Thyroid gland (tissue), 4 donors: ENCODE data around the gene POU3F3. TPM values are rescaled to one million over a fixed set of nuclear protein-coding genes. Genes with fewer than 3 reads are reported as not detected.

ENCODE experiments used
- DNase-seq, 2 donors: peaks; one replicate each; pipeline ENCODE4 v3.0.0-alpha.2; 2019
- H3K27ac ChIP-seq, 3 donors: fragments of 200-600 bp; sonication (generic); 1 replicate in 2 of 3; 2 replicates in 1 of 3; pipeline ENCODE4 v1.5.1; 2016 to 2019; ENCODE audit warnings: mild to moderate bottlenecking in 1 of 3, moderate library complexity in 1 of 3
- H3K27me3 ChIP-seq: fragments of 200-600 bp; sonication (generic); one replicate; pipeline ENCODE4 v1.5.1; 2019
- H3K36me3 ChIP-seq, 2 donors: fragments of 200-600 bp; sonication (generic); one replicate each; pipeline ENCODE4 v1.5.1; 2016 to 2019
- H3K4me1 ChIP-seq, 2 donors: fragments of 200-600 bp; sonication (generic); one replicate each; pipeline ENCODE4 v1.5.1; 2017 to 2019
- H3K4me3 ChIP-seq, 3 donors: fragments of 200-600 bp; sonication (generic); replicated peaks in 1 of 3; 1 replicate in 2 of 3; 2 replicates in 1 of 3; pipeline ENCODE4 v1.5.1; 2016; ENCODE audit warnings: mild to moderate bottlenecking in 1 of 3
- H3K9me3 ChIP-seq: fragments of 200-600 bp; sonication (generic); one replicate; pipeline ENCODE4 v1.5.1; 2017
- POLR2A ChIP-seq, 2 donors: fragments of 450-650 bp; IDR thresholded peaks; one replicate each; pipeline ENCODE4 v1.6.1; 2017; ENCODE audit warnings: antibody characterized with exemption in 2 of 2, mild to moderate bottlenecking in 2 of 2, moderate library complexity in 1 of 2
- WGBS, 2 donors: methylation state at CpG; one replicate each; pipeline ENCODE4 v1.1.5; 2017; 5-methylcytosine and 5-hydroxymethylcytosine counted together
- intact Hi-C: fragments of 100-400 bp; cut with DNase I; formaldehyde crosslinking; loops from one replicate; pipeline ENCODE4 v1.15.1; 2023
- small RNA-seq: library from RNA; depleted of rRNA; stranded (forward); fragments of <200 nt; gene quantifications from one replicate; pipeline ENCODE3, GENCODE V24; 2016
- total RNA-seq, 4 donors: library from RNA; depleted of rRNA; stranded (reverse); fragments of >200 nt; gene quantifications; one replicate each; pipeline ENCODE4 v1.2.3, GENCODE V29; 2016
- TF ChIP-seq, protein P1 (sequence below), 6 experiments: fragments of 200-600 bp in 3 of 6; fragments of 450-650 bp in 3 of 6; sonication (generic) in 3 of 6; IDR thresholded peaks; one replicate each; pipeline ENCODE4 v1.5.1; 2016 to 2019; ENCODE audit warnings: antibody characterized with exemption in 6 of 6, mild to moderate bottlenecking in 2 of 6, inconsistent platforms in 1 of 6, moderate library complexity in 1 of 6

The POU3F3 gene
- total RNA-seq, 4 donors from 2014 or later, result 0.22 TPM; not detected in 3

DNA sequence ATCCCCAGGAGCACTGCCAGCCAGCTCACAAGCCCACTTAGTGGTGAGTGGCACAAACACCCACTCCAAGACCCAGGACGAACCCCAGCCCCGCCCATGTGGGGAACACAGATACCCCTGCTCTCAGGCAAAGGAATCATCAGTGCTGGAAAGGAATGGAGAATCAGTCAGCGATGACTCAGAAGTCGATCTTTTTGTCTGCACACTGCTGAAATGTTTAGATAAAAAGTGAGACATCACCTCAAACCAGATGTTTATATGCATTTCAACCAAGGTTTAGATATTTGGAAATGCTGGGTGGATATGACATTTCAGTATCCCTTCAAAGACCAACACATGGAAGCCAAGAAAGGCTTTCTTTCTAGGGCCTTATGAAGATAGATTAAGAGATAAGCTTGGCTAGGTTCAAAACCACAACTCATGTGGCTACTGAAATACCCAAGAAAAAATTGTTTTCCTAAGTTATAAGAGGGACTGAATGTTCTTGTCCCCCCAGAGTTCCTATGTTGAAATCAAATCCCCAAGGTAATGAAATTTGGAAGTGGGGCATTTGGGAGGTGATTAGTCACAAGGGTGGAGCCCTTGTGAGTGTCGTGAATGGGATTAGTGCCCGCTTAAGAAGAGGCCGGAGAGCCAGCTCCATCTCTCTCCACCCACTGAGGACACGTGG lies 43.7 kb downstream of the POU3F3 start:
- Histone ChIP-seq H3K36me3 (no peaks in the 10 kb centered on the region), H3K27me3 (no peaks in the 10 kb centered on the region), H3K4me3 (no peak overlapping the region), H3K27ac (no peak overlapping the region), H3K9me3 (no peaks in the 10 kb centered on the region), H3K4me1 (no peaks in the 10 kb centered on the region)
- intact Hi-C loops, result no loop called here
- TF ChIP-seq POLR2A (IDR thresholded peaks at IDR 0.05), result no peak
- TF ChIP-seq, protein P1, sequence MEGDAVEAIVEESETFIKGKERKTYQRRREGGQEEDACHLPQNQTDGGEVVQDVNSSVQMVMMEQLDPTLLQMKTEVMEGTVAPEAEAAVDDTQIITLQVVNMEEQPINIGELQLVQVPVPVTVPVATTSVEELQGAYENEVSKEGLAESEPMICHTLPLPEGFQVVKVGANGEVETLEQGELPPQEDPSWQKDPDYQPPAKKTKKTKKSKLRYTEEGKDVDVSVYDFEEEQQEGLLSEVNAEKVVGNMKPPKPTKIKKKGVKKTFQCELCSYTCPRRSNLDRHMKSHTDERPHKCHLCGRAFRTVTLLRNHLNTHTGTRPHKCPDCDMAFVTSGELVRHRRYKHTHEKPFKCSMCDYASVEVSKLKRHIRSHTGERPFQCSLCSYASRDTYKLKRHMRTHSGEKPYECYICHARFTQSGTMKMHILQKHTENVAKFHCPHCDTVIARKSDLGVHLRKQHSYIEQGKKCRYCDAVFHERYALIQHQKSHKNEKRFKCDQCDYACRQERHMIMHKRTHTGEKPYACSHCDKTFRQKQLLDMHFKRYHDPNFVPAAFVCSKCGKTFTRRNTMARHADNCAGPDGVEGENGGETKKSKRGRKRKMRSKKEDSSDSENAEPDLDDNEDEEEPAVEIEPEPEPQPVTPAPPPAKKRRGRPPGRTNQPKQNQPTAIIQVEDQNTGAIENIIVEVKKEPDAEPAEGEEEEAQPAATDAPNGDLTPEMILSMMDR (IDR thresholded peaks at IDR 0.05), result no peak
- DNase-seq, result no peak
- 76 to 87% methylated on average over 8 of the region's 8 CpGs for WGBS, 2 donors

- TF ChIP-seq, protein P1 (IDR thresholded peaks at IDR 0.05), result no peak
- no peak for TF ChIP-seq POLR2A (IDR thresholded peaks at IDR 0.05)
- DNase-seq, result no peak
- intact Hi-C loops, result no loop called here
- H3K36me3 ChIP-seq, result no peaks in the 10 kb centered on the region
- H3K9me3 ChIP-seq, result no peaks in the 10 kb centered on the region
- no peak overlapping the region for H3K4me3 ChIP-seq
- H3K4me1 ChIP-seq, result no peaks in the 10 kb centered on the region
- no peak overlapping the region for H3K27ac ChIP-seq
- WGBS, 2 donors, result 82 to 91% methylated on average over 7 of the region's 7 CpGs
- H3K27me3 ChIP-seq, result no peaks in the 10 kb centered on the region
Observed at GRCh38 chr2:104900608-104901007, 46.7 kb downstream of the POU3F3 start.

GRCh38 chr2:104901037-104901881 lies 47.3 kb downstream of the POU3F3 start:
- no peak overlapping the region for H3K27ac ChIP-seq
- H3K4me1 ChIP-seq, result no peaks in the 10 kb centered on the region
- H3K4me3 ChIP-seq, result no peak overlapping the region
- H3K36me3 ChIP-seq, result no peaks in the 10 kb centered on the region
- no peaks in the 10 kb centered on the region for H3K27me3 ChIP-seq
- DNase-seq, result no peak
- 65 to 67% methylated on average over 14 of the region's 14 CpGs for WGBS, 2 donors
- H3K9me3 ChIP-seq, result no peaks in the 10 kb centered on the region
- intact Hi-C loops, result no loop called here
- TF ChIP-seq POLR2A (IDR thresholded peaks at IDR 0.05), result no peak
- TF ChIP-seq, protein P1 (IDR thresholded peaks at IDR 0.05), result no peak

GRCh38 chr2:104902317-104902716 lies 48.4 kb downstream of the POU3F3 start:
- Histone ChIP-seq H3K36me3 (no peaks in the 10 kb centered on the region), H3K4me3 (no peak overlapping the region), H3K27me3 (no peaks in the 10 kb centered on the region), H3K27ac (no peak overlapping the region), H3K9me3 (no peaks in the 10 kb centered on the region), H3K4me1 (no peaks in the 10 kb centered on the region)
- no peak for DNase-seq
- intact Hi-C loops, result no loop called here
- 68 to 71% methylated on average over 6 of the region's 6 CpGs for WGBS, 2 donors
- TF ChIP-seq, protein P1 (IDR thresholded peaks at IDR 0.05), result no peak
- TF ChIP-seq POLR2A (IDR thresholded peaks at IDR 0.05), result no peak

Small RNA genes within 50 kb of the gene (small RNA-seq; reads per million reads assigned to genes)
- not detected for gene AC018730.1

Other genes starting within 250 kb of the POU3F3 start
- 10 to 100 TPM; 20.1 to 26.5 (median 21.5) TPM for gene MRPS9, start 184.0 kb downstream of the POU3F3 start, total RNA-seq